ENCODE measurements around the gene CLCN1.

Gene CLCN1

GRCh38 chr7:143394777-143395176, 78.9 kb downstream of the CLCN1 start:
- H3K9me3 ChIP-seq (ENCODE audit: control insufficient read depth, insufficient read depth, low read length): no peaks in the 10 kb centered on the region
- no peak overlapping the region for H3K9ac ChIP-seq (ENCODE audit: low read depth, low read length)
- H3K4me1 ChIP-seq (ENCODE audit: insufficient read depth, low read length): no peaks in the 10 kb centered on the region
- peaks cover 35% of the 10 kb centered on the region for H3K36me3 ChIP-seq (ENCODE audit: insufficient read depth, low read length)

GRCh38 chr7:143395187-143396149, 79.6 kb downstream of the CLCN1 start:
- no peaks in the 10 kb centered on the region for H3K4me1 ChIP-seq (ENCODE audit: insufficient read depth, low read length)
- no peaks in the 10 kb centered on the region for H3K9me3 ChIP-seq (ENCODE audit: control insufficient read depth, insufficient read depth, low read length)
- H3K9ac ChIP-seq (ENCODE audit: low read depth, low read length): no peak overlapping the region
- H3K36me3 ChIP-seq (ENCODE audit: insufficient read depth, low read length): peaks cover 40% of the 10 kb centered on the region

GRCh38 chr7:143396182-143396581, 80.3 kb downstream of the CLCN1 start:
- Histone ChIP-seq H3K36me3 (ENCODE audit: insufficient read depth, low read length) (peaks cover 40% of the 10 kb centered on the region), H3K9ac (ENCODE audit: low read depth, low read length) (no peak overlapping the region), H3K9me3 (ENCODE audit: control insufficient read depth, insufficient read depth, low read length) (no peaks in the 10 kb centered on the region), H3K4me1 (ENCODE audit: insufficient read depth, low read length) (no peaks in the 10 kb centered on the region)

- peaks cover 35% of the 10 kb centered on the region for H3K36me3 ChIP-seq (ENCODE audit: insufficient read depth, low read length)
- no peaks in the 10 kb centered on the region for H3K9me3 ChIP-seq (ENCODE audit: control insufficient read depth, insufficient read depth, low read length)
- H3K4me1 ChIP-seq (ENCODE audit: insufficient read depth, low read length): no peaks in the 10 kb centered on the region
- no peak overlapping the region for H3K9ac ChIP-seq (ENCODE audit: low read depth, low read length)
These were observed 81.0 kb downstream of the CLCN1 start for GRCh38 chr7:143396625-143397556.

GRCh38 chr7:143397710-143398530, 82.0 kb downstream of the CLCN1 start:
- Histone ChIP-seq H3K9me3 (ENCODE audit: control insufficient read depth, insufficient read depth, low read length) (no peaks in the 10 kb centered on the region), H3K9ac (ENCODE audit: low read depth, low read length) (no peak overlapping the region), H3K36me3 (ENCODE audit: insufficient read depth, low read length) (peaks cover 35% of the 10 kb centered on the region), H3K4me1 (ENCODE audit: insufficient read depth, low read length) (no peaks in the 10 kb centered on the region)

- Histone ChIP-seq H3K36me3 (ENCODE audit: insufficient read depth, low read length) (peaks cover 33% of the 10 kb centered on the region), H3K4me1 (ENCODE audit: insufficient read depth, low read length) (no peaks in the 10 kb centered on the region), H3K9me3 (ENCODE audit: control insufficient read depth, insufficient read depth, low read length) (no peaks in the 10 kb centered on the region), H3K9ac (ENCODE audit: low read depth, low read length) (no peak overlapping the region)
These were observed 82.7 kb downstream of the CLCN1 start for GRCh38 chr7:143398616-143399015.

GRCh38 chr7:143399151-143399550, 83.2 kb downstream of the CLCN1 start:
- Histone ChIP-seq H3K9ac (ENCODE audit: low read depth, low read length) (no peak overlapping the region), H3K4me1 (ENCODE audit: insufficient read depth, low read length) (no peaks in the 10 kb centered on the region), H3K9me3 (ENCODE audit: control insufficient read depth, insufficient read depth, low read length) (no peaks in the 10 kb centered on the region), H3K36me3 (ENCODE audit: insufficient read depth, low read length) (peaks cover 32% of the 10 kb centered on the region)

- no peaks in the 10 kb centered on the region for H3K4me1 ChIP-seq (ENCODE audit: insufficient read depth, low read length)
- no peaks in the 10 kb centered on the region for H3K9me3 ChIP-seq (ENCODE audit: control insufficient read depth, insufficient read depth, low read length)
- H3K36me3 ChIP-seq (ENCODE audit: insufficient read depth, low read length): peaks cover 30% of the 10 kb centered on the region
- no peak overlapping the region for H3K9ac ChIP-seq (ENCODE audit: low read depth, low read length)
These were observed 83.7 kb downstream of the CLCN1 start for GRCh38 chr7:143399642-143400041.

GRCh38 chr7:143401265-143401664, 85.4 kb downstream of the CLCN1 start:
- Histone ChIP-seq H3K9ac (ENCODE audit: low read depth, low read length) (no peak overlapping the region), H3K36me3 (ENCODE audit: insufficient read depth, low read length) (peaks cover 15% of the 10 kb centered on the region; the same call in 1 of the 2 replicates), H3K4me1 (ENCODE audit: insufficient read depth, low read length) (peaks cover 13% of the 10 kb centered on the region), H3K9me3 (ENCODE audit: control insufficient read depth, insufficient read depth, low read length) (no peaks in the 10 kb centered on the region)
